Nephron (organoid): Measurements from ENCODE around the gene ASPDH.

Experiments
- H3K27ac Mint-ChIP-seq, 3 experiments: 2 replicates each; pipeline ENCODE4 v1.8.0; 2020; ENCODE audit warnings: mixed read lengths in 3 of 3, mild to moderate bottlenecking in 2 of 3, moderate library complexity in 1 of 3
- H3K27me3 Mint-ChIP-seq: 2 replicates; pipeline ENCODE4 v1.8.0; 2021; ENCODE audit warnings: low read depth, mild to moderate bottlenecking, moderate library complexity, mixed read lengths
- H3K36me3 Mint-ChIP-seq: 2 replicates; pipeline ENCODE4 v1.8.0; 2020; ENCODE audit warnings: low read depth, mixed read lengths
- H3K4me1 Mint-ChIP-seq: 2 replicates; pipeline ENCODE4 v1.8.0; 2020; ENCODE audit warnings: mixed read lengths
- H3K4me3 Mint-ChIP-seq, 3 experiments: 2 replicates each; pipeline ENCODE4 v1.8.0; 2020; ENCODE audit warnings: mild to moderate bottlenecking in 3 of 3, mixed read lengths in 3 of 3, moderate library complexity in 2 of 3
- H3K9me3 Mint-ChIP-seq: 2 replicates; pipeline ENCODE4 v1.8.0; 2020; ENCODE audit warnings: mixed read lengths
- TF ChIP-seq, protein P1 (sequence below), 3 experiments: fragments of 200-600 bp; sonication (generic); IDR thresholded peaks; one replicate each; pipeline ENCODE4 v1.5.0; 2021; ENCODE audit warnings: antibody characterized with exemption in 3 of 3; ENCODE audit not compliant: unreplicated experiment in 3 of 3

The ASPDH gene

DNA sequence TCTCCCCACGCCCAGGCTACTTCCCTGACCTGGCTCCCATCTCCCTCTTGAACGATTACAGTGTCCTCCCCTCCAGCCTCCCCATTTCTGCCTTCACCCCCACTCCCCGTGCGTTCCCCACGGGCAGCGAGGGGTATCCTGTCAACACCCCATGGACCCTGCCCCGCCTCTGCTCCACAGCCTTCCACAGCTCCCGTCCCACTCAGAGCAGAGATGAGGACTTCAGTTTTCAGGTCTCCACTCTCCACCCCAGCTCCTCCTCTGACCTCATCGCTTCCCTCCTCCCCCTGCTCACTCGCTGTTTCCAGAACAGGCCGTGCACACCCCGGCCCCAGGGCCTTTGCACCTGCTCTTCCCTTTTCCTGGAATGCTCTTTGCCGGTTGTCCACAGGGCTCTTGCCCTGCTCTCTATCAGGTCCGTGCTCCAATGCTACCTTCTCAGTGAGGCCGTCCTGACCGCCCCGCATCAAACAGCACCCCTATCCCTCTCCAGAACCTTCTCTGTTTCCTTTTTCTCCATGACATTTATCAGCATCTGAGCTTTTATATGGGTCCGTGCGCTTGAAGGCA is 39.5 kb upstream of the ASPDH start:
- Mint-ChIP-seq H3K4me3 (peak overlapping the region; percentile 65 to 73 (median 71)), H3K27ac (no peak overlapping the region), H3K9me3 (no peaks in the 10 kb centered on the region), H3K27me3 (peaks cover 27% of the 10 kb centered on the region), H3K36me3 (no peaks in the 10 kb centered on the region), H3K4me1 (peaks cover 31% of the 10 kb centered on the region)
- TF ChIP-seq, protein P1, sequence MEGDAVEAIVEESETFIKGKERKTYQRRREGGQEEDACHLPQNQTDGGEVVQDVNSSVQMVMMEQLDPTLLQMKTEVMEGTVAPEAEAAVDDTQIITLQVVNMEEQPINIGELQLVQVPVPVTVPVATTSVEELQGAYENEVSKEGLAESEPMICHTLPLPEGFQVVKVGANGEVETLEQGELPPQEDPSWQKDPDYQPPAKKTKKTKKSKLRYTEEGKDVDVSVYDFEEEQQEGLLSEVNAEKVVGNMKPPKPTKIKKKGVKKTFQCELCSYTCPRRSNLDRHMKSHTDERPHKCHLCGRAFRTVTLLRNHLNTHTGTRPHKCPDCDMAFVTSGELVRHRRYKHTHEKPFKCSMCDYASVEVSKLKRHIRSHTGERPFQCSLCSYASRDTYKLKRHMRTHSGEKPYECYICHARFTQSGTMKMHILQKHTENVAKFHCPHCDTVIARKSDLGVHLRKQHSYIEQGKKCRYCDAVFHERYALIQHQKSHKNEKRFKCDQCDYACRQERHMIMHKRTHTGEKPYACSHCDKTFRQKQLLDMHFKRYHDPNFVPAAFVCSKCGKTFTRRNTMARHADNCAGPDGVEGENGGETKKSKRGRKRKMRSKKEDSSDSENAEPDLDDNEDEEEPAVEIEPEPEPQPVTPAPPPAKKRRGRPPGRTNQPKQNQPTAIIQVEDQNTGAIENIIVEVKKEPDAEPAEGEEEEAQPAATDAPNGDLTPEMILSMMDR (IDR thresholded peaks at IDR 0.05; ENCODE audit: unreplicated experiment in 3 of 3), result no peak

DNA sequence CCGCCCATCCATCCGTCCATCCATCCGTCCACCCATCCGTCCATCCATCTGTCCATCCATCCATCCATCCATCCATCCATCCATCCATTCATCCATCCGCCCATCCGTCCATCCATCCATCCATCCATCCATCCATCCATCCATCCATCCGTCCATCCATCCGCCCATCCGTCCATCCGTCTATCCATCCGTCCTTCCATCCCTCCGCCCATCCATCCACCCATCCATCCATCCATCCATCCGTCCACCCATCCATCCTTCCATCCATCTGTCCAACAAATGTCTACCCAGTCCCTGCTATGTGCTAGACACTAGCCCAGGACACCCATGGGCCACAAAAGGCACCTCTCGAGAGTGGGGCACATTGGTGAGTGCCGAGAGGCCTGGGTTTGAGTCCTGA is 38.8 kb upstream of the ASPDH start:
- H3K27ac Mint-ChIP-seq, result peak overlapping the region in 1 of 3 experiments; percentile 13
- TF ChIP-seq, protein P1 (IDR thresholded peaks at IDR 0.05; ENCODE audit: unreplicated experiment in 3 of 3), result no peak
- peak overlapping the region; percentile 65 to 73 (median 71) for H3K4me3 Mint-ChIP-seq
- H3K27me3 Mint-ChIP-seq, result peaks cover 30% of the 10 kb centered on the region
- H3K9me3 Mint-ChIP-seq, result no peaks in the 10 kb centered on the region
- H3K4me1 Mint-ChIP-seq, result peaks cover 25% of the 10 kb centered on the region
- H3K36me3 Mint-ChIP-seq, result peaks cover 4% of the 10 kb centered on the region

DNA sequence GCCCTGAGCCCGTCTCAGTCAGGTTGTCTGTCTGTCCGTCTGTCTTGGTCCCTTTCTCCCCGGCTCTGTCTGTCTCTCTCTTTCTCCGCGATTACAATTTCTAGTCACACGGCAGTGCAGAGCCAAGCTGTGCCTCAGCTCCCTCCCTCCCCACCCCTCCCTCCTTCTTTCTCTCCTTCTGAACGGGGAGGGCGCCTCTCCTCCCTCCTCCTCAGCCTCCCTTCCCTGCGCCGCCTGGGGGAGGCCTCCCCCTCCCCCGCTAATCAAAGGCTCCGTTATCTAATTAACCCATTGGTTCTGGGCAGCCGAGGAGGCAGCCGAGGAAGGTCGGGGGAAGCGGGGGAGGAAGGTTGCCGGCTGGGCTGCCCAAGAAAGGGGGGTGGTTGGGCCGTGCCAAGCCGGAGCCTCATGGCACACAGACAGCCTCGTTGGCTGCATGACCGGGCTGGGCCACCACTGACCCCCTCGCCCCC is 38.0 kb upstream of the ASPDH start:
- H3K4me1 Mint-ChIP-seq, result peaks cover 20% of the 10 kb centered on the region

DNA sequence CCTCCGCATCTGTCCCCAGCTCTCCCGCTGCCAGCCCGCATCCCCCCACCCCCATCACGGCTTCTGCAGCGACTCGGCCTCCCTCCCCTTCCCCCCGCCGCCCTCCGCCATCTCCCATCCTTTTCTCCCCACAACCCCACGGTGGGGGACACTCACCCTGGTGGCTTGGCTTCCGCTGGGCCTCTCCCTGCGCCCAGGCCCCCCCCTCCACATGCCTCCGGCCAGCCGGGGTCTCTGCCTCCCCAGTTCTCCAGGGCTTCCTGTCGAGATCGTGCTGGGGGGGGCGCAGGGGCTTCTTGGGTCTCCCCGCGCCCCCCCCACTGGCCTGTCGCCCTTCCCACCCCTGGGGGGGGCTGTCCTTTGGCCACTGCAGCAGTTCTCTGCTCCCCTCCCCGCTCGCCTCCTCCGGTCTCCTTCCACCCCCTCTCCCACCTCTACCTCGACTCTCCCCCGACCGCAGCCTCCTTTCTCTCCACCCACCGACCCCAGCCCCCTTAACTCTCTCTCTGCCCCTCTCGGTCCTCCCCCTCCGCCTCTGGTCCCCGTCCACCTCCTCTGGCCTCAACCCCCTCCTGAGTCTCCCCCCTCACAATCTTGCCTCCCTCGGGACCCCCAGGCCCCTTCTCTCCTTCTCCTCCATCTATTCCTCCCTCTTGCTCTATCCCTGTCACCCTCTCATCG is 37.5 kb upstream of the ASPDH start:
- TF ChIP-seq, protein P1 (IDR thresholded peaks at IDR 0.05; ENCODE audit: unreplicated experiment in 3 of 3), result no peak
- H3K27me3 Mint-ChIP-seq, result peaks cover 27% of the 10 kb centered on the region
- H3K27ac Mint-ChIP-seq, result peak overlapping the region; percentile 79 to 82 (median 80)
- peaks cover 16% of the 10 kb centered on the region for H3K4me1 Mint-ChIP-seq
- peaks cover 10% of the 10 kb centered on the region for H3K36me3 Mint-ChIP-seq
- H3K9me3 Mint-ChIP-seq, result no peaks in the 10 kb centered on the region
- peak overlapping the region; percentile 84 to 92 (median 89) for H3K4me3 Mint-ChIP-seq

More for the DNA sequence above, 38.0 kb upstream of the ASPDH start:
- Mint-ChIP-seq H3K36me3 (peaks cover 10% of the 10 kb centered on the region), H3K27ac (peak overlapping the region; percentile 79 to 82 (median 80)), H3K9me3 (no peaks in the 10 kb centered on the region), H3K27me3 (peaks cover 30% of the 10 kb centered on the region), H3K4me3 (peak overlapping the region; percentile 84 to 92 (median 89))
- TF ChIP-seq, protein P1 (IDR thresholded peaks at IDR 0.05; ENCODE audit: unreplicated experiment in 3 of 3), result no peak

DNA sequence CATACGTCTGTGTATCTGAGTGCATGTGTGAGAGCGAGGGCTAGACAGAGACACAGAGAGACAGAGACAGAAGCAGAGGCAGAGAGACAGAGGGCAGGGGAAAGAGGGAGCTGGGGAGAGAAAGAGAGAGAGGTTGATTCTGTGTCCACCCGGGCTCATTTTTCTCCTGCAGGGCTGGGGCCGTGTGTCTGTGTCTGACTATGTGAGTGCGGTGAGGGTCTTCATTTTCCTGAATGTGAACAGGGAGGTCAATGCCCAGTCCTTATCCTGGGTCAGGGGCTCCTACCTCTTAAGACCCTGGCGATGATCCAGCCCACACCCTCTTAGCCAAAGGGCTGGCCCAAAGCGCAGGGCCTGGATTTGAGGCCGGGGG is 36.9 kb upstream of the ASPDH start:
- peaks cover 27% of the 10 kb centered on the region for H3K27me3 Mint-ChIP-seq
- H3K9me3 Mint-ChIP-seq, result no peaks in the 10 kb centered on the region
- peaks cover 16% of the 10 kb centered on the region for H3K4me1 Mint-ChIP-seq
- peak overlapping the region; percentile 81 to 84 (median 84) for H3K4me3 Mint-ChIP-seq
- peaks cover 10% of the 10 kb centered on the region for H3K36me3 Mint-ChIP-seq
- H3K27ac Mint-ChIP-seq, result peak overlapping the region in 2 of 3 experiments; percentile 34 to 45
- TF ChIP-seq, protein P1 (IDR thresholded peaks at IDR 0.05; ENCODE audit: unreplicated experiment in 3 of 3), result no peak
